COLO668 (cell line): Measurements from ENCODE around the gene FAM8A1.
A peak's percentile ranks its signal among the peaks of the same experiment; 100 is the strongest.
"Not testable (repeated sequence)": the region's sequence is repeated elsewhere in the genome, so short reads cannot be mapped to it uniquely, and the experiment has no call there.

Source experiments
- DNase-seq: peaks from one replicate; lab custom pipeline; 2025; ENCODE audit not compliant: unreplicated experiment; lab: John Stamatoyannopoulos, UW

The FAM8A1 gene, protein sequence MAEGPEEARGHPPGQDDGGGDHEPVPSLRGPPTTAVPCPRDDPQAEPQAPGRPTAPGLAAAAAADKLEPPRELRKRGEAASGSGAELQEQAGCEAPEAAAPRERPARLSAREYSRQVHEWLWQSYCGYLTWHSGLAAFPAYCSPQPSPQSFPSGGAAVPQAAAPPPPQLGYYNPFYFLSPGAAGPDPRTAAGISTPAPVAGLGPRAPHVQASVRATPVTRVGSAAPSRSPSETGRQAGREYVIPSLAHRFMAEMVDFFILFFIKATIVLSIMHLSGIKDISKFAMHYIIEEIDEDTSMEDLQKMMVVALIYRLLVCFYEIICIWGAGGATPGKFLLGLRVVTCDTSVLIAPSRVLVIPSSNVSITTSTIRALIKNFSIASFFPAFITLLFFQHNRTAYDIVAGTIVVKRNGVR

GRCh38 chr6:17599877-17600526 is at the start of gene FAM8A1:
Gene FAM8A1, plus strand, starts transcription at chr6:17600302. Its CDS starts 108 bp downstream, at chr6:17600410.
- DNase-seq = peak; percentile 91

- no peak for DNase-seq
These were observed 48.6 kb upstream of the FAM8A1 start for GRCh38 chr6:17551383-17551958.

DNA sequence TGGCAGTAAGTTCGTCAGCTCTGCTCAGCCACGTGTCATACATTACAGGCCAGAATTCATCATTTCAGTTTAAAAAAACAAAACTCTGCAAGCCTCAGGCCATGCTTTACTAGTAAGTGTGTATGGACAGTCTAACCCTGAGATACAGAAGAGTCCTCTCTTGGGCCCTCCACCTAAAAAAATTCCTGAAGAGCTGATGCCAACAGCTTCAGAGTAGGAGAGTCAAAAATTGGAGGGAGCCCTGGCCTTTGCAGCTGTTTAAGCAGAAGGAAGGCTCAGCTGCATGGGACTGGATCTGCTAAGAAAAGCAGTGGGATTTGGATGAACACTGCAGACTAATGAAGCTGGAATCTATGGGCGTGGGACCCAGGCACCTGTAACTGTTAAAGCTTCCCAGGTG is 47.2 kb upstream of the FAM8A1 start:
- DNase-seq = no peak

- DNase-seq = no peak
These were observed 44.1 kb upstream of the FAM8A1 start for GRCh38 chr6:17556014-17556413.

GRCh38 chr6:17562636-17563035 is 37.5 kb upstream of the FAM8A1 start:
- DNase-seq = no peak

DNA sequence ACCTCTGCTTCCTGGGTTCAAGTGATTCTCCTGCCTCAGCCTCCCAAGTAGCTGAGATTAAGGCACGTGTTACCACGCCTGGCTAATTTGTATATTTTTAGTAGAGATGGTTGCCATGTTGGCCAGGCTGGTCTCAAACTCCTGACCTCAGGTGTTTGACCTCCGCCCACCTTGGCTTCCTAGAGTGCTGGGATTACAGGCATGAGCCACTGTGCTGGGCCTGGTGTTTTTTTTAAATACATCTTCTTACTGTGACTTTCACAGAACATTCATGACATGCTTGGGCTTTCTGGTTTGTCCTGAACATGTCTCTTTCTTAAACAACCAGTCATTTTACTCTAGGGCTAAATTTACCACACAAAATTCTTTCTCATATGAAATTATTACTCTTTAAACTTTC is 34.7 kb upstream of the FAM8A1 start:
- no peak for DNase-seq

GRCh38 chr6:17574866-17575560 is 25.1 kb upstream of the FAM8A1 start:
- DNase-seq = no peak

- DNase-seq = no peak
These were observed 23.0 kb upstream of the FAM8A1 start for GRCh38 chr6:17577059-17577458.

- DNase-seq = peak; percentile 18
These were observed 19.5 kb upstream of the FAM8A1 start for GRCh38 chr6:17580518-17581048.

DNA sequence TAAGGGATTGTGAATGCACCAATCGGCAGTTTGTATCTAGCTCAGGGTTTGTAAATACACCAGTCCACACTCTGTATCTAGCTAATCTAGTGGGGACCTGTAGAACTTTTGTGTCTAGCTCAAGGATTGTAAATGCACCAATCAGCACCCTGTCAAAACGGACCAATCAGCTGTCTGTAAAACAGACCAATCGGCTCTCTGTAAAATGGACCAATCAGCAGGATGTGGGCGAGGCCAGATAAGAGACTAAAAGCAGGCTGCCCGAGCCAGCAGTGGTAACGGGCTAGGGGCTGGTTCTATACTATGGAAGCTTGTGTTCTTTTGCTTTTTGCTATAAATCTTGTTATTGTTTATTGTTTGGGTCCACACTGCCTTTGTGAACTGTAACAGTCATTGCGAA is 18.8 kb upstream of the FAM8A1 start:
- not testable (repeated sequence) for DNase-seq

DNA sequence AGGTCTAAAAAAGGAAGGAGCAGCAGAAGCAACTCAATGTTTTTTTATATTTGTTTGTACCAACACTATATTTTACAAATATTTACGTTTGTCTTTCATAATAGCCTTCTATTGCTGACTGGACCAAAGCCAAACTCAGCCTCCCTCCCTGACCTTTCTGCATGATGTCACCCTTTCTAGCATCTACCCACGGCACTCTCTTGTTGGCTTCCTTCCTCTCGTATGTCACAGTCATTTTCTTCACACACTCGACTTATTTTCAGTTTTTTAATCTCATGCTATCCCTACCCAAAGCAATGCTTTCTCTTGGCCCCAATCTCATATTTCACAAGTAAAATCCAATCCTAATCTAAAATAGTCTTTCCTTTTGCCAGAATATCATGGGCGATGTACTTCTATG is 16.3 kb upstream of the FAM8A1 start:
- DNase-seq = peak; percentile 10

GRCh38 chr6:17584241-17584803 is 15.8 kb upstream of the FAM8A1 start:
- peak; percentile 21 for DNase-seq

DNA sequence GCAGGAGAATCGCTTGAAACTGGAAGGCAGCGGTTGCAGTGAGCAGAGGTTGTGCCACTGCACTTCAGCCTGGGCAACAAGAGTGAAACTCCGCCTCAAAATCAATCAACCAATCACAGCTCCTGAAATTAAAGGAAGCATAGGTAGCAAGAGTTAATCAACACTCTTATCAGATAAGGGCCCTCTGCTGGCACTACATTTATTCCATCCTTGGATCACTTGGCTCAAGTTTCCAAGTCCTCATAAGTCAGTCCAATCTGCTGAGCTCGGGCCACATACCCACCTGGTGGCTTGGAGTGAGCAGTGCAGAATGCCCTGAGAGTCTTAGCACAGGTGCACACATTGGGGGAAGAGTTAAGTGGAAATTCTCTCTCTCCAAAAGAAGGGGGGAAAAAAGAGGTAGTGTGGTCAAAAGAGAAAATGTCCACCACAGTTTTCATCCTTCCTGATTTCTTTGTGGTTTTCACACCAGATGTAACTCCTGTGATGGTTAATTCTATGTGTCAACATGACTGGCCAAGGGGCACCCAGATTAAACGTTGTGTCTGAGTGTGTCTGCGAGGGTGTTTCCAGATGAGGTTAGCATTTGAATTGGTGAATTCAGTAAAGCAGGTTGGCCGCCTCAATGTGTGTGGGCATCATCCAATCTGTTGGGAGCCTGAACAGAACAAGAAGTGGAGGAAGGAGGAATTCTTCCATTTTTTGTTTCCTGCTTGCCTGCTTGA is 14.2 kb upstream of the FAM8A1 start:
- DNase-seq = peak; percentile 4

GRCh38 chr6:17586623-17587022 is 13.5 kb upstream of the FAM8A1 start:
- not testable (repeated sequence) for DNase-seq

GRCh38 chr6:17588011-17588410 is 12.1 kb upstream of the FAM8A1 start:
- no peak for DNase-seq

- peak; percentile 19 for DNase-seq
These were observed 10.6 kb upstream of the FAM8A1 start for GRCh38 chr6:17589406-17590096.

DNA sequence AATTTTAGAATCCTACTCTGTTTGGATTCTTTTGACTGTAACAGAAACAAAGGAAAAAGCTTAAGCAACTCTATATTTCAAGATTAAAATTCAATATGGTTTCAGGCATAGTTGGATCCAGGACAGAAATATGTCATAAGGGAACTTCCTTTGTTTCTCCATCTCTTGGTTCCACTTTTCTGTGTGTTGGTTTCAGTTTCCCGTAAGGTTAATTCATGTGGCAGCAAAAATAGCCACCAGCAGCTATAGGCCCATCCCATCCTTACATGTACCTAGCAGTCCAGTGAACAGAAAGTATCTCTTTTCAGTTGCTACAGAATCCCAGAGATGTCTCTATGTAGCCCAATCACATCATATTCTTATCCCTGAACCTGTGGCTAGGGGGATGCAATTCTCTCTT is 8.8 kb upstream of the FAM8A1 start:
- no peak for DNase-seq

DNA sequence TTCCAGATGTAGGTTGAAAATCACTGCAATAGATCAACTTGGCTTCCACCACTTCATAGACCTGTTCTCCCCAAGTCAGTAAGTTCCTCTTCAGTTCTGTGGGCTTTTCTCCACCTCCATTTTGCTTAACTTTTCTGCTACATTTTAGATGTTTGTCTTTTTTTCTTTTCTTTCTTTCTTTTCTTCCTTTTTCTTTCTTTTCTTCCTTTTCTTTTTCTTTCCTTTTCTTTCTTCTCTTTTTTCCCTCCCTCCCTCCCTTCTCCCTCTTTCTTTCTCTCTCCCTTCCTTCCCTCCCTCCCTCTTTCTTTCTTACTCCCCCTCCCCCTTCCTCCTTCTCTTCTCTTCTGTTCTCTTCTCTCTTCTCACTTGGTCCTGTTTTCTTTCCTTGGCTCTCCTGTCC is 6.9 kb upstream of the FAM8A1 start:
- DNase-seq = no peak

- DNase-seq = no peak
These were observed 4.0 kb upstream of the FAM8A1 start for GRCh38 chr6:17596085-17596484.
